NB4 (cell line): ENCODE data around the gene ESYT1.

Experiments
- POLR2A ChIP-seq: IDR thresholded peaks from 2 replicates; pipeline ENCODE4 v1.6.1; 2011; ENCODE audit warnings: mild to moderate bottlenecking; ENCODE audit not compliant: insufficient read length; ENCODE audit errors: extremely low read depth
- TF ChIP-seq, protein P1 (sequence below): IDR thresholded peaks from one replicate; pipeline ENCODE4 v1.5.1; 2012; ENCODE audit warnings: low read depth, low read length
- TF ChIP-seq, protein P2 (sequence below): IDR thresholded peaks from 2 replicates; pipeline ENCODE4 v1.6.1; 2011; ENCODE audit warnings: low read depth, low read length

DNA sequence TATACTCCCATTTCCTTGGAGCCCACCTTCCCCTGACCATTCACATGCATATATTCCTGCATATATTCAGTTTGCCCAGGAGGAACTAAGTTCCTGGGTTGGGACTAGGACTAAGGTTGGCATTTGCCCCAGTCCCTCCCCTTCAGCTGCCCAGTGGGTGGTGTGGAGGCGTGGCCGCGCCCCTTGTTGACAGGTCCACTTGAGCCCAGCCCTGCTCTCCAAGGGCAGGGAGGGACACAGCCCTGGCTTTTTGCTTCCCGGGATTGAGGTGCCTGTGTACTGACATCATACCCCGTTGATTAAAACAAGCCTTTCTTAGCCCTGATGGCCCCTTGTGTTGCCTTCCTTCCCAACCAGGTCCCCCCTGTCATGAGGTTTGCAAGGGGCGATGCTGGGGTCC, 40.8 kb upstream of the ESYT1 start:
- TF ChIP-seq, protein P1, sequence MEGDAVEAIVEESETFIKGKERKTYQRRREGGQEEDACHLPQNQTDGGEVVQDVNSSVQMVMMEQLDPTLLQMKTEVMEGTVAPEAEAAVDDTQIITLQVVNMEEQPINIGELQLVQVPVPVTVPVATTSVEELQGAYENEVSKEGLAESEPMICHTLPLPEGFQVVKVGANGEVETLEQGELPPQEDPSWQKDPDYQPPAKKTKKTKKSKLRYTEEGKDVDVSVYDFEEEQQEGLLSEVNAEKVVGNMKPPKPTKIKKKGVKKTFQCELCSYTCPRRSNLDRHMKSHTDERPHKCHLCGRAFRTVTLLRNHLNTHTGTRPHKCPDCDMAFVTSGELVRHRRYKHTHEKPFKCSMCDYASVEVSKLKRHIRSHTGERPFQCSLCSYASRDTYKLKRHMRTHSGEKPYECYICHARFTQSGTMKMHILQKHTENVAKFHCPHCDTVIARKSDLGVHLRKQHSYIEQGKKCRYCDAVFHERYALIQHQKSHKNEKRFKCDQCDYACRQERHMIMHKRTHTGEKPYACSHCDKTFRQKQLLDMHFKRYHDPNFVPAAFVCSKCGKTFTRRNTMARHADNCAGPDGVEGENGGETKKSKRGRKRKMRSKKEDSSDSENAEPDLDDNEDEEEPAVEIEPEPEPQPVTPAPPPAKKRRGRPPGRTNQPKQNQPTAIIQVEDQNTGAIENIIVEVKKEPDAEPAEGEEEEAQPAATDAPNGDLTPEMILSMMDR = no peak
- TF ChIP-seq POLR2A = no peak
- TF ChIP-seq, protein P2, sequence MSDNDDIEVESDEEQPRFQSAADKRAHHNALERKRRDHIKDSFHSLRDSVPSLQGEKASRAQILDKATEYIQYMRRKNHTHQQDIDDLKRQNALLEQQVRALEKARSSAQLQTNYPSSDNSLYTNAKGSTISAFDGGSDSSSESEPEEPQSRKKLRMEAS = no peak
